K562 (cell line): ENCODE measurements around the gene DCAF8. TPM values are rescaled to one million over a fixed set of nuclear protein-coding genes. Genes with fewer than 3 reads are reported as not detected.
A peak's percentile ranks its signal among the peaks of the same experiment; 100 is the strongest.

Source experiments
- ATAC-seq: fragments of 200-7000 bp; cut with Tn5 transposase; 3 replicates; pipeline ENCODE4 v1.9.1; 2020; ENCODE audit warnings: moderate library complexity
- BruUV-seq: library from RNA; stranded (reverse); fragments of 400-500 nt; replicated peaks from 2 replicates; lab custom pipeline; 2021; lab: Mats Ljungman, UMichigan
- CTCF ChIA-PET: fragments of 300-600 bp; formaldehyde crosslinking; extraction: SDS; loops from one replicate; lab custom pipeline; 2021; ENCODE audit warnings: low intra/inter-chr PET ratio; lab: Yijun Ruan, JAX
- POLR2A ChIA-PET: fragments of 300-600, 350-650 bp; sonication (Branson Sonifier 250); formaldehyde crosslinking; extraction: SDS; loops from one replicate; lab custom pipeline; 2021; ENCODE audit warnings: antibody characterized with exemption, inconsistent platforms; lab: Yijun Ruan, JAX
- DNase-seq, 4 experiments: peaks; one replicate each; pipeline versions ENCODE4 v3.0.0 to v3.0.0-alpha.2; 2011 to 2018; ENCODE audit warnings: low spot score in 3 of 4, mixed read lengths in 3 of 4; ENCODE audit errors: extremely low read depth in 1 of 4
- FAIRE-seq: peaks from 2 replicates; lab custom pipeline; 2011; peaks lifted over from hg19 to GRCh38; lab: Jason Lieb, UNC
- H2AFZ ChIP-seq: 2 replicates; pipeline ENCODE4 v1.6.0; 2011; ENCODE audit warnings: low read depth, low read length, control low read depth, inconsistent platforms
- H3K27ac ChIP-seq: fragments of 200-600 bp; 3 replicates; pipeline ENCODE4 v1.8.0; 2011; ENCODE audit warnings: low read depth, mild to moderate bottlenecking, control low read depth, inconsistent platforms, low read length, moderate library complexity, mixed read lengths; ENCODE audit errors: extremely low read depth
- H3K27me3 ChIP-seq, 2 experiments: fragments of 300-600 bp in 1 of 2; 2 replicates in 1 of 2; 3 replicates in 1 of 2; pipeline versions ENCODE4 v1.6.0 to v1.8.0; 2011; ENCODE audit warnings: inconsistent platforms in 2 of 2, low read length in 2 of 2, mild to moderate bottlenecking in 1 of 2, mixed read lengths in 1 of 2, moderate library complexity in 1 of 2; ENCODE audit not compliant: control insufficient read depth in 2 of 2, insufficient read depth in 2 of 2
- H3K36me3 ChIP-seq: fragments of 300-600 bp; 3 replicates; pipeline ENCODE4 v1.8.0; 2011; ENCODE audit warnings: mild to moderate bottlenecking, low read length, inconsistent platforms; ENCODE audit not compliant: control insufficient read depth, insufficient read depth
- H3K4me1 ChIP-seq, 2 experiments: fragments of 200-600 bp in 1 of 2; replicated peaks in 1 of 2; 2 replicates in 1 of 2; 3 replicates in 1 of 2; pipeline versions ENCODE4 v1.5.1 to v1.8.0; 2011; ENCODE audit warnings: inconsistent platforms in 2 of 2, low read length in 2 of 2, mild to moderate bottlenecking in 1 of 2, mixed read lengths in 1 of 2, moderate library complexity in 1 of 2; ENCODE audit not compliant: control insufficient read depth in 2 of 2, insufficient read depth in 2 of 2
- H3K4me2 ChIP-seq: 2 replicates; pipeline ENCODE4 v1.6.1; 2011; ENCODE audit warnings: low read length, control low read depth, inconsistent platforms, mixed read lengths; ENCODE audit not compliant: insufficient read depth
- H3K4me3 ChIP-seq: fragments of 200-600 bp; sonication (generic), shearing (Covaris generic); 2 replicates; pipeline ENCODE4 v1.5.1; 2016; ENCODE audit warnings: control low read depth, inconsistent platforms
- H3K79me2 ChIP-seq: fragments of 200-600 bp; 3 replicates; pipeline ENCODE4 v1.8.0; 2011; ENCODE audit warnings: low read length, inconsistent platforms; ENCODE audit not compliant: control insufficient read depth, insufficient read depth
- H3K9ac ChIP-seq, 2 experiments: 2 replicates each; pipeline versions ENCODE4 v1.6.0 to v1.6.1; 2011; ENCODE audit warnings: low read depth in 2 of 2, low read length in 2 of 2, control low read depth in 1 of 2, inconsistent platforms in 1 of 2, mild to moderate bottlenecking in 1 of 2, mixed read lengths in 1 of 2; ENCODE audit not compliant: insufficient read depth in 1 of 2
- H3K9me1 ChIP-seq: one replicate; pipeline ENCODE4 v1.6.0; 2011; ENCODE audit warnings: inconsistent platforms, mild to moderate bottlenecking, low read length, moderate library complexity; ENCODE audit not compliant: control insufficient read depth, insufficient read depth
- H3K9me3 ChIP-seq: replicated peaks from 2 replicates; pipeline ENCODE4 v1.5.1; 2011; ENCODE audit warnings: low read depth, low read length, inconsistent platforms; ENCODE audit not compliant: control insufficient read depth, insufficient read depth
- H4K20me1 ChIP-seq: replicated peaks from 2 replicates; pipeline ENCODE4 v1.6.1; 2011; ENCODE audit warnings: low read length, inconsistent platforms, mixed read lengths; ENCODE audit not compliant: control insufficient read depth, insufficient read depth
- BCOR ChIP-seq: fragments of 450-650 bp; IDR thresholded peaks from 2 replicates; pipeline ENCODE4 v1.6.1; 2016
- CBX2 ChIP-seq: fragments of 200-600 bp; sonication (generic); IDR thresholded peaks from one replicate; pipeline ENCODE4 v1.6.1; 2012; ENCODE audit warnings: mild to moderate bottlenecking, low read length, inconsistent platforms; ENCODE audit not compliant: insufficient read depth, poor library complexity, severe bottlenecking
- NR3C1 ChIP-seq: sonication (generic); formaldehyde crosslinking; IDR thresholded peaks from 2 replicates; pipeline ENCODE4 v1.8.1; 2022; ENCODE audit warnings: missing genetic modification reagents
- PYGO2 ChIP-seq: fragments of 450-650 bp; IDR thresholded peaks from 2 replicates; pipeline ENCODE4 v1.6.1; 2016; ENCODE audit warnings: mild to moderate bottlenecking, missing genetic modification characterization, moderate library complexity, missing compliant biosample characterization
- RFX5 ChIP-seq: IDR thresholded peaks from 2 replicates; pipeline ENCODE4 v1.6.1; 2011; ENCODE audit warnings: low read depth, mild to moderate bottlenecking, improper control_type of control experiment, low read length
- SRSF1 ChIP-seq: fragments of 200-400 bp; formaldehyde crosslinking; IDR thresholded peaks from 2 replicates; pipeline ENCODE4 v1.6.1; 2017; ENCODE audit warnings: mild to moderate bottlenecking, low read depth, low read length, moderate library complexity
- ZNF23 ChIP-seq: fragments of 250-450 bp; sonication (Bioruptor Pico); IDR thresholded peaks from 2 replicates; pipeline ENCODE4 v1.4.0; 2020; ENCODE audit warnings: mild to moderate bottlenecking
- WGBS: fragments of 100-300 bp; shearing (Covaris generic); methylation state at CpG from one replicate; pipeline ENCODE4 v1.1.6; 2016; ENCODE audit warnings: low coverage, mixed read lengths; ENCODE audit not compliant: insufficient coverage; ENCODE audit errors: missing lambda C conversion rate; 5-methylcytosine and 5-hydroxymethylcytosine counted together
- in situ Hi-C: fragments of 300-500 bp; cut with MboI; formaldehyde crosslinking; loops from 4 replicates; pipeline ENCODE4 v1.15.0; 2018; ENCODE audit warnings: inconsistent platforms, mixed read lengths
- intact Hi-C: fragments of 100-400 bp; cut with micrococcal nuclease; formaldehyde crosslinking; loops from 2 replicates; pipeline ENCODE4 v1.14.2; 2022
- polyA plus RNA-seq, 8 experiments: library from polyadenylated mRNA; depleted of rRNA in 4 of 8; stranded (reverse) in 5 of 8; unstranded in 3 of 8; fragments of >200 nt; fragmentation: Nextera tagmentation in 2 of 8; fragmentation: Illumina TruSeq in 1 of 8; extraction: Ambion mirVana in 2 of 8; extraction: Trizol in 1 of 8; gene quantifications; 2 replicates each; pipeline versions ENCODE4 v1.2.1 to v1.2.3, GENCODE V29; 2011 to 2014; ENCODE audit warnings: inconsistent platforms in 1 of 8, missing spikeins in 1 of 8
- total RNA-seq, 7 experiments: library from RNA; depleted of rRNA in 6 of 7; stranded (reverse); fragments of >200 nt in 6 of 7; fragmentation: Illumina TruSeq in 2 of 7; extraction: Trizol in 2 of 7; gene quantifications; 2 replicates each; pipeline versions ENCODE4 v1.2.1 to v1.2.3, GENCODE V29; 2011 to 2021; ENCODE audit warnings: low replicate concordance in 1 of 7
- TF ChIP-seq, protein P1 (sequence below): sonication (generic); formaldehyde crosslinking; IDR thresholded peaks from 2 replicates; pipeline ENCODE4 v1.8.0; 2023; ENCODE audit warnings: missing genetic modification reagents, mild to moderate bottlenecking, borderline replicate concordance
- TF ChIP-seq, protein P2 (sequence below): fragments of 250-450 bp; sonication (Bioruptor Pico); IDR thresholded peaks from 2 replicates; pipeline ENCODE4 v1.5.1; 2021; ENCODE audit warnings: mild to moderate bottlenecking
- TF ChIP-seq, protein P3 (sequence below): IDR thresholded peaks from 2 replicates; pipeline ENCODE4 v1.6.1; 2016; ENCODE audit warnings: missing genetic modification characterization, missing compliant biosample characterization

The DCAF8 gene
- total and polyA plus RNA-seq, 9 of the 15 experiments (the other 6 are each of a cell fraction or from before 2014, with no cell fraction given): 11.6 to 149 (median 81.3) TPM

DNA sequence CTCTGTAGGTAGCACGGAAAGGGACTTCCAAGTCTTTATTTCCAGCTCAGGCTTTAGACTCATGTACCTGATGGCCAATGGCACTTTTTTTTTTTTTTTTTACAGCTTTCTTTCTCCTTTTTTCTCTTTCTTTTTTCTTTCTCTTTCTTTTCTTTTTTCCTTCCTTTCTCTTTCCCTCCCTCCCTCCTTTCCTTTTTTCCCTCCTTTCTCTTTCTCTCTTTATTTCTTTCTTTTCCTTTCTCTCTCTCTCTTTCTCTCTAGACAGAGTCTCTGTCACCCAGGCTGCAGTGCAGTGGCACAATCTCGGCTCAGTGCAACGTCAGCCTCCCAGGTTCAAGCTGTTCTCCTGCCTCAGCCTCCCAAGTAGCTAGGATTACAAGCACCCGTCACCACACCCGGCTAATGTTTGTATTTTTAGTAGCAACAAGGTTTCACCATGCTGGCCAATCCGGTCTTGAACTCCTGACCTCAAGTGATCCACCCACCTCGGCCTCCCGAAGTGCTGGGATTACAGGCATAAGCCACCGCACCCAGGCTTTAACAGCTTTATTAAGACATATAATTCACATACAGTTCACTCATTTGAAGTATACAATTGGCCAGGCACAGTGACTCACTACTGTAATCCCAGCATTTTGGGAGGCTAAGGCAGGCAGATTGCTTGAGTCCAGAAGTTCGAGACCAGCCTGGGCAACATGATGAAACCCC, 5.1 kb upstream of the DCAF8 start:
- ChIA-PET POLR2A (interaction anchor here (0.6 to 2.0 kb wide), 4 partner anchors 9 to 219 kb away, joined by 3 to 9 read pairs (median 3); no protein-coding TSS in a partner anchor), CTCF (no interaction called here)
- FAIRE-seq (no peak), ATAC-seq (no peak), DNase-seq (no peak)
- Histone ChIP-seq H4K20me1 (no peaks in the 10 kb centered on the region), H2AFZ (no peak overlapping the region), H3K4me3 (no peak overlapping the region), H3K4me1 (peaks cover 9 to 12% of the 10 kb centered on the region in 2 experiments; a peak in 4 of 5 replicates), H3K9me3 (no peaks in the 10 kb centered on the region), H3K79me2 (no peaks in the 10 kb centered on the region), H3K27ac (no peak overlapping the region), H3K4me2 (no peak overlapping the region), H3K9me1 (no peaks in the 10 kb centered on the region), H3K36me3 (no peaks in the 10 kb centered on the region), H3K9ac (no peak overlapping the region), H3K27me3 (no peaks in the 10 kb centered on the region)
- in situ Hi-C loops (no loop called here), intact Hi-C loops (loop anchor here (10.0 kb wide), 1 partner anchor 343 kb away; the partner anchor contains the start of gene TAGLN2)
- TF ChIP-seq RFX5 (no peak), NR3C1 (CRISPR knock-in tag) (no peak), ZNF23 (CRISPR knock-in tag) (no peak), PYGO2 (no peak), BCOR (peak; percentile 44; the same call in 1 of the 2 replicates), SRSF1 (no peak), CBX2 (no peak)
- TF ChIP-seq, protein P1, sequence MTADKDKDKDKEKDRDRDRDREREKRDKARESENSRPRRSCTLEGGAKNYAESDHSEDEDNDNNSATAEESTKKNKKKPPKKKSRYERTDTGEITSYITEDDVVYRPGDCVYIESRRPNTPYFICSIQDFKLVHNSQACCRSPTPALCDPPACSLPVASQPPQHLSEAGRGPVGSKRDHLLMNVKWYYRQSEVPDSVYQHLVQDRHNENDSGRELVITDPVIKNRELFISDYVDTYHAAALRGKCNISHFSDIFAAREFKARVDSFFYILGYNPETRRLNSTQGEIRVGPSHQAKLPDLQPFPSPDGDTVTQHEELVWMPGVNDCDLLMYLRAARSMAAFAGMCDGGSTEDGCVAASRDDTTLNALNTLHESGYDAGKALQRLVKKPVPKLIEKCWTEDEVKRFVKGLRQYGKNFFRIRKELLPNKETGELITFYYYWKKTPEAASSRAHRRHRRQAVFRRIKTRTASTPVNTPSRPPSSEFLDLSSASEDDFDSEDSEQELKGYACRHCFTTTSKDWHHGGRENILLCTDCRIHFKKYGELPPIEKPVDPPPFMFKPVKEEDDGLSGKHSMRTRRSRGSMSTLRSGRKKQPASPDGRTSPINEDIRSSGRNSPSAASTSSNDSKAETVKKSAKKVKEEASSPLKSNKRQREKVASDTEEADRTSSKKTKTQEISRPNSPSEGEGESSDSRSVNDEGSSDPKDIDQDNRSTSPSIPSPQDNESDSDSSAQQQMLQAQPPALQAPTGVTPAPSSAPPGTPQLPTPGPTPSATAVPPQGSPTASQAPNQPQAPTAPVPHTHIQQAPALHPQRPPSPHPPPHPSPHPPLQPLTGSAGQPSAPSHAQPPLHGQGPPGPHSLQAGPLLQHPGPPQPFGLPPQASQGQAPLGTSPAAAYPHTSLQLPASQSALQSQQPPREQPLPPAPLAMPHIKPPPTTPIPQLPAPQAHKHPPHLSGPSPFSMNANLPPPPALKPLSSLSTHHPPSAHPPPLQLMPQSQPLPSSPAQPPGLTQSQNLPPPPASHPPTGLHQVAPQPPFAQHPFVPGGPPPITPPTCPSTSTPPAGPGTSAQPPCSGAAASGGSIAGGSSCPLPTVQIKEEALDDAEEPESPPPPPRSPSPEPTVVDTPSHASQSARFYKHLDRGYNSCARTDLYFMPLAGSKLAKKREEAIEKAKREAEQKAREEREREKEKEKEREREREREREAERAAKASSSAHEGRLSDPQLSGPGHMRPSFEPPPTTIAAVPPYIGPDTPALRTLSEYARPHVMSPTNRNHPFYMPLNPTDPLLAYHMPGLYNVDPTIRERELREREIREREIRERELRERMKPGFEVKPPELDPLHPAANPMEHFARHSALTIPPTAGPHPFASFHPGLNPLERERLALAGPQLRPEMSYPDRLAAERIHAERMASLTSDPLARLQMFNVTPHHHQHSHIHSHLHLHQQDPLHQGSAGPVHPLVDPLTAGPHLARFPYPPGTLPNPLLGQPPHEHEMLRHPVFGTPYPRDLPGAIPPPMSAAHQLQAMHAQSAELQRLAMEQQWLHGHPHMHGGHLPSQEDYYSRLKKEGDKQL (CRISPR knock-in tag): no peak
- TF ChIP-seq, protein P2, sequence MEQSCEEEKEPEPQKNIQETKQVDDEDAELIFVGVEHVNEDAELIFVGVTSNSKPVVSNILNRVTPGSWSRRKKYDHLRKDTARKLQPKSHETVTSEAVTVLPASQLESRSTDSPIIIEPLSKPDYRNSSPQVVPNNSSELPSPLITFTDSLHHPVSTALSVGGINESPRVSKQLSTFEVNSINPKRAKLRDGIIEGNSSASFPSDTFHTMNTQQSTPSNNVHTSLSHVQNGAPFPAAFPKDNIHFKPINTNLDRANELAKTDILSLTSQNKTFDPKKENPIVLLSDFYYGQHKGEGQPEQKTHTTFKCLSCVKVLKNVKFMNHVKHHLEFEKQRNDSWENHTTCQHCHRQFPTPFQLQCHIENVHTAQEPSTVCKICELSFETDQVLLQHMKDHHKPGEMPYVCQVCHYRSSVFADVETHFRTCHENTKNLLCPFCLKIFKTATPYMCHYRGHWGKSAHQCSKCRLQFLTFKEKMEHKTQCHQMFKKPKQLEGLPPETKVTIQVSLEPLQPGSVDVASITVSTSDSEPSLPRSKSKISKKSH (CRISPR knock-in tag): no peak
- TF ChIP-seq, protein P3, sequence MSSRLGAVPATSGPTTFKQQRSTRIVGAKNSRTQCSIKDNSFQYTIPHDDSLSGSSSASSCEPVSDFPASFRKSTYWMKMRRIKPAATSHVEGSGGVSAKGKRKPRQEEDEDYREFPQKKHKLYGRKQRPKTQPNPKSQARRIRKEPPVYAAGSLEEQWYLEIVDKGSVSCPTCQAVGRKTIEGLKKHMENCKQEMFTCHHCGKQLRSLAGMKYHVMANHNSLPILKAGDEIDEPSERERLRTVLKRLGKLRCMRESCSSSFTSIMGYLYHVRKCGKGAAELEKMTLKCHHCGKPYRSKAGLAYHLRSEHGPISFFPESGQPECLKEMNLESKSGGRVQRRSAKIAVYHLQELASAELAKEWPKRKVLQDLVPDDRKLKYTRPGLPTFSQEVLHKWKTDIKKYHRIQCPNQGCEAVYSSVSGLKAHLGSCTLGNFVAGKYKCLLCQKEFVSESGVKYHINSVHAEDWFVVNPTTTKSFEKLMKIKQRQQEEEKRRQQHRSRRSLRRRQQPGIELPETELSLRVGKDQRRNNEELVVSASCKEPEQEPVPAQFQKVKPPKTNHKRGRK: peak; percentile 95
- 19% methylated on average over 9 of the region's 10 CpGs for WGBS
- no TSS peak for BruUV-seq
